Osteoblast (primary cell): ENCODE data around the gene STK11. TPM values are rescaled to one million over a fixed set of nuclear protein-coding genes. Genes with fewer than 3 reads are reported as not detected.

Source experiments
- DNase-seq: peaks from one replicate; pipeline ENCODE4 v3.0.0; 2011; ENCODE audit warnings: low spot score, mixed read lengths; ENCODE audit not compliant: insufficient read length; ENCODE audit errors: missing footprints
- H2AFZ ChIP-seq: 2 replicates; pipeline ENCODE4 v1.6.0; 2011; ENCODE audit warnings: mild to moderate bottlenecking, low read length
- H3K27ac ChIP-seq: 2 replicates; pipeline ENCODE4 v1.5.1; 2011; ENCODE audit warnings: mild to moderate bottlenecking, low read depth, low read length, moderate library complexity
- H3K27me3 ChIP-seq: 2 replicates; pipeline ENCODE4 v1.6.0; 2012; ENCODE audit warnings: mild to moderate bottlenecking, control low read depth, inconsistent platforms, low read length, moderate library complexity; ENCODE audit not compliant: insufficient read depth
- H3K36me3 ChIP-seq: 2 replicates; pipeline ENCODE4 v1.5.1; 2011; ENCODE audit warnings: mild to moderate bottlenecking, low read length, control low read depth, moderate library complexity; ENCODE audit not compliant: insufficient read depth
- H3K4me1 ChIP-seq: 2 replicates; pipeline ENCODE4 v1.5.1; 2011; ENCODE audit warnings: mild to moderate bottlenecking, low read length, control low read depth, moderate library complexity; ENCODE audit not compliant: insufficient read depth
- H3K4me2 ChIP-seq: 2 replicates; pipeline ENCODE4 v1.6.0; 2011; ENCODE audit warnings: mild to moderate bottlenecking, low read length; ENCODE audit not compliant: insufficient read depth
- H3K4me3 ChIP-seq: fragments of 200-600 bp; sonication (generic); 3 replicates; pipeline ENCODE4 v1.5.1; 2012; ENCODE audit warnings: mild to moderate bottlenecking, low read length, inconsistent platforms; ENCODE audit not compliant: insufficient read depth
- H3K79me2 ChIP-seq: 2 replicates; pipeline ENCODE4 v1.6.0; 2012; ENCODE audit warnings: mild to moderate bottlenecking, low read length, control low read depth, inconsistent platforms; ENCODE audit not compliant: insufficient read depth
- H3K9me3 ChIP-seq: 2 replicates; pipeline ENCODE4 v1.5.1; 2011; ENCODE audit warnings: low read depth, low read length, control low read depth
- H4K20me1 ChIP-seq: 2 replicates; pipeline ENCODE4 v1.6.0; 2012; ENCODE audit warnings: mild to moderate bottlenecking, low read length, control low read depth; ENCODE audit not compliant: insufficient read depth
- total RNA-seq: library from RNA; depleted of rRNA; stranded (reverse); fragments of >200 nt; gene quantifications from 2 replicates; pipeline ENCODE4 v1.2.3, GENCODE V29; 2012
- TF ChIP-seq, protein P1 (sequence below): IDR thresholded peaks from 2 replicates; pipeline ENCODE4 v1.5.1; 2011; ENCODE audit warnings: mild to moderate bottlenecking, low read depth, low read length, moderate library complexity; ENCODE audit errors: extremely low read depth

STK11 gene
- total RNA-seq, 1 donor, result 100 TPM

DNA sequence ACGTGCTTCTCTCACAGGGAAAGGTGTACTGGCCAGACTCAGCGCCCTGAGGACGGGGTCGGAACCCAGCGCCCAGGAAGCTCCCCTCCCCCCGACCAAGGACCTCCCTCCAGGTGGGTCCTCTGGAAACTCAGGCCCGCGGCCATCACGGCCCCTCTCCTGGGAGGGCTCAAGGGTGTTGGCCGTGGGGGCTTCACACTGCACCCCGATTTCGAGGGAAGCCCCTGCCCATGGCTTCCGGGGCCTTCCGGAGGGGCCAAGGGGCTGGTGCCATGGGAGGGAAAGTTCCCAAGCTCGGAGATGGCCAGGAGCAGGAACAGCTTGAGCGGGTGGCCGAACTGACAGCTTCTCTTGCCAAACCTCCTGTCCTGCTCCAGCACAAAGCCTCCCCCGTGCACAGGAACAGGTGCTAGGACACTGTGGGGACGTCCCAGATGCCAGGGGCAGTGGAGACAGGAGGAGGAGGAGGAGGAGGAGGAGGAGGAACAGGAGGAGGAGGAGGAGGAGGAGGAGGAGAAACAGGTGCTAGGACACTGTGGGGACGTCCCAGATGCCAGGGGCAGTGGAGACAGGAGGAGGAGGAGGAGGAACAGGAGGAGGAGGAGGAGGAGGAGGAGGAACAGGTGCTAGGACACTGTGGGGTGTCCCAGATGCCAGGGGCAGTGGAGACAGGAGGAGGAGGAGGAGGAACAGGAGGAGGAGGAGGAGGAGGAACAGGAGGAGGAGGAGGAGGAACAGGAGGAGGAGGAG is 41.5 kb upstream of the STK11 start:
- H3K4me1 ChIP-seq, result peaks cover 20% of the 10 kb centered on the region
- H3K36me3 ChIP-seq, result peaks cover 5% of the 10 kb centered on the region
- TF ChIP-seq, protein P1, sequence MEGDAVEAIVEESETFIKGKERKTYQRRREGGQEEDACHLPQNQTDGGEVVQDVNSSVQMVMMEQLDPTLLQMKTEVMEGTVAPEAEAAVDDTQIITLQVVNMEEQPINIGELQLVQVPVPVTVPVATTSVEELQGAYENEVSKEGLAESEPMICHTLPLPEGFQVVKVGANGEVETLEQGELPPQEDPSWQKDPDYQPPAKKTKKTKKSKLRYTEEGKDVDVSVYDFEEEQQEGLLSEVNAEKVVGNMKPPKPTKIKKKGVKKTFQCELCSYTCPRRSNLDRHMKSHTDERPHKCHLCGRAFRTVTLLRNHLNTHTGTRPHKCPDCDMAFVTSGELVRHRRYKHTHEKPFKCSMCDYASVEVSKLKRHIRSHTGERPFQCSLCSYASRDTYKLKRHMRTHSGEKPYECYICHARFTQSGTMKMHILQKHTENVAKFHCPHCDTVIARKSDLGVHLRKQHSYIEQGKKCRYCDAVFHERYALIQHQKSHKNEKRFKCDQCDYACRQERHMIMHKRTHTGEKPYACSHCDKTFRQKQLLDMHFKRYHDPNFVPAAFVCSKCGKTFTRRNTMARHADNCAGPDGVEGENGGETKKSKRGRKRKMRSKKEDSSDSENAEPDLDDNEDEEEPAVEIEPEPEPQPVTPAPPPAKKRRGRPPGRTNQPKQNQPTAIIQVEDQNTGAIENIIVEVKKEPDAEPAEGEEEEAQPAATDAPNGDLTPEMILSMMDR, result no peak
- H3K4me2 ChIP-seq, result no peak overlapping the region
- DNase-seq, result no peak
- H3K9me3 ChIP-seq, result no peaks in the 10 kb centered on the region
- H3K27ac ChIP-seq, result no peak overlapping the region
- H3K79me2 ChIP-seq, result peaks cover 81% of the 10 kb centered on the region
- H4K20me1 ChIP-seq, result peaks cover 30% of the 10 kb centered on the region
- no peak overlapping the region for H2AFZ ChIP-seq
- H3K4me3 ChIP-seq, result no peak overlapping the region
- no peaks in the 10 kb centered on the region for H3K27me3 ChIP-seq

DNA sequence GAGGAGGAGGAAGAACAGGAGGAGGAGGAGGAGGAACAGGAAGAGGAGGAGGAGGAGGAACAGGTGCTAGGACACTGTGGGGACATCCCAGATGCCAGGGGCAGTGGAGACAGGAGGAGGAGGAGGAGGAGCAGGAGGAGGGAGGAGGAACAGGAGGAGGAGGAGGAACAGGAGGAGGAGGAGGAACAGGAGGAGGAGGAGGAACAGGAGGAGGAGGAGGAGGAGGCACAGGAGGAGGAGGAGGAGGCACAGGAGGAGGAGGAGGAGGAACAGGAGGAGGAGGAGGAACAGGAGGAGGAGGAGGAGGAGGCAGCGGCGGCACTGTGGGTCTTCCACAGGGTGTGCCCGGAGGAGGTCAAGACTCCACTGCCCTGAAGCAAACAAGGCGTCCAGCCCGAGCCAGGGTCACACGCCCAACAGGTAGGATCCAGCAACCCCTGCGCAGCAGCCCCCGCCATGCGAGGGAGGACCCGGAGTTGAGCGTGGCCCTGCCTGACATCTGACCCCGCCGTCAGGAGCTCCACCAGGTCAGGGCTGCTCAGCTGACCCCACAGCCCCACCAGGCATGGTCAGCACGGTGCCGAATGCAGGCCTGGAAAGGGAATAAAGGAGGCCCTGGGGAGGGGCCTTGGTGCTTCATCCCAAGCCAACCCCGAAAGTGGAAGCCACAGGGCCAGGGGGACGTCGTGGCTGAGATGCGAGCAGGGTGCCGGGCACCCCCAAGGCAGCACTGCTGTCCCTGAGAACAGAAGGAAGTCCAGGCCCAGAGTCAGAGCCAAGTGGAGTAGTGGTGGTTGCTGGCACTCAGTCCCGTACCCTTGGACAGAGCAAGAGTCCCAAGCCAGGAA is 40.7 kb upstream of the STK11 start:
- Histone ChIP-seq H3K27me3 (no peaks in the 10 kb centered on the region), H3K4me2 (no peak overlapping the region), H3K79me2 (peaks cover 84% of the 10 kb centered on the region), H3K36me3 (peaks cover 5% of the 10 kb centered on the region), H3K9me3 (no peaks in the 10 kb centered on the region), H3K4me1 (peaks cover 27% of the 10 kb centered on the region), H2AFZ (no peak overlapping the region), H3K27ac (peak overlapping the region; percentile 33), H3K4me3 (no peak overlapping the region), H4K20me1 (peaks cover 35% of the 10 kb centered on the region)
- TF ChIP-seq, protein P1, result no peak
- DNase-seq, result no peak

DNA sequence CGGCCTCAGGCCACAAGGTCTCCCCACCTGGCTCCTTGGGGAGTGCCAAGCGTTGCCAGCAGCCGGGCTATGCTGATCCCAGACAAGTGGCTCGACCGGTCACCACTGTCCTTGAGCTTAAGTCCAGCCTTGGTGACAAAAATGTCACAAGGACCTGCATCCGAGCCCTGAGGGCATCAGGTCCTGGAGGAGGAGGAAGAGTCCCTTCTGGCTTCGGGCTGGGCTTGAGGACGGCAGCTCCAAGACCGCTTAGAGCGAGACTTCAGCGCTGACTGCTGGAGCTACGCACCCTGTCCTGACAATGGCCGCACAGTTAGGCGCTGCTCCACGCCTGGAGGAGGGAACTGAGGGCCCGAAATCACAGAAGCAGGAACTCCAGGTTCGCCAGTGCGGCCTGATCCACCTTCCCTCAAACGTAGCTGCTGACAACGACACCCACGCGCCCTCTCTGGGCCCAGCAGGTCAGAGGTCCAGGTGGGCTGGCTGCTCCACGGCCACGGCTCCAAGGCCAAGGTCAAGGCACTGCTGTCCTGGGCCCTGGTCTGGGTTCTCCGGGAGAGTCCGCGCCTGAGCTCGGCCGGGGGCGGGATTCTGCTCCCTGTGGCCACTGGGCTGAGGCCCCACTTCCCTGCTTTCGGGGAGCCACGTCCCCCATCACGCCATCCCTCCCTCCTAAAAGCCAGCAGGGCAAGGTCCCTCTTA is 38.6 kb upstream of the STK11 start:
- Histone ChIP-seq H3K79me2 (peaks cover 90% of the 10 kb centered on the region), H3K4me2 (peak overlapping the region; percentile 3), H3K4me1 (peaks cover 35% of the 10 kb centered on the region), H3K27me3 (no peaks in the 10 kb centered on the region), H4K20me1 (peaks cover 48% of the 10 kb centered on the region), H2AFZ (no peak overlapping the region), H3K36me3 (peaks cover 5% of the 10 kb centered on the region), H3K9me3 (no peaks in the 10 kb centered on the region), H3K4me3 (no peak overlapping the region), H3K27ac (peak overlapping the region; percentile 61)
- no peak for DNase-seq
- TF ChIP-seq, protein P1, result no peak
